ENCODE data around the gene FAM124A. TPM values are rescaled to one million over a fixed set of nuclear protein-coding genes. Genes with fewer than 3 reads are reported as not detected.

FAM124A gene
- total RNA-seq, 1 donor from 2014 or later = 2.4 TPM

DNA sequence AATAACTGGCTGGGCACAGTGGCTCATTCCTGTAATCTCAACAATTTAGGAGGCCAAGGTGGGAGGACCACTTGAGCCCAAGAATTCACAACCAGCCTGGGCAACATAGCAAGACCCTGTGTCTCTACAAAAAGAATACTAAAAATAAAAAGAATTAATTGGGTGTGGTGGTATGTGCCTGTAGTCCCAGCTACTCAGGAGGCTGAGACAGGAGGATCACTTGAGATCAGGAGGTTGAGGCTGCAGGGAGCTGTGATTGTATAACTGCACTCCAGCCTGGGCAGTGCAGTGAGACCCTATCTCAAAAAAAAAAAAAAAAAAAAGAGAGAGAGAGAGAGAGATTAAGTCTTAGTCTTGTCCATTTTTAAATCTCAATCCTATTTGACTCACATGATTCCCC lies 81.7 kb downstream of the FAM124A start:
- TF ChIP-seq, protein P1, sequence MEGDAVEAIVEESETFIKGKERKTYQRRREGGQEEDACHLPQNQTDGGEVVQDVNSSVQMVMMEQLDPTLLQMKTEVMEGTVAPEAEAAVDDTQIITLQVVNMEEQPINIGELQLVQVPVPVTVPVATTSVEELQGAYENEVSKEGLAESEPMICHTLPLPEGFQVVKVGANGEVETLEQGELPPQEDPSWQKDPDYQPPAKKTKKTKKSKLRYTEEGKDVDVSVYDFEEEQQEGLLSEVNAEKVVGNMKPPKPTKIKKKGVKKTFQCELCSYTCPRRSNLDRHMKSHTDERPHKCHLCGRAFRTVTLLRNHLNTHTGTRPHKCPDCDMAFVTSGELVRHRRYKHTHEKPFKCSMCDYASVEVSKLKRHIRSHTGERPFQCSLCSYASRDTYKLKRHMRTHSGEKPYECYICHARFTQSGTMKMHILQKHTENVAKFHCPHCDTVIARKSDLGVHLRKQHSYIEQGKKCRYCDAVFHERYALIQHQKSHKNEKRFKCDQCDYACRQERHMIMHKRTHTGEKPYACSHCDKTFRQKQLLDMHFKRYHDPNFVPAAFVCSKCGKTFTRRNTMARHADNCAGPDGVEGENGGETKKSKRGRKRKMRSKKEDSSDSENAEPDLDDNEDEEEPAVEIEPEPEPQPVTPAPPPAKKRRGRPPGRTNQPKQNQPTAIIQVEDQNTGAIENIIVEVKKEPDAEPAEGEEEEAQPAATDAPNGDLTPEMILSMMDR (IDR thresholded peaks at IDR 0.05) = no peak
- H3K27ac Mint-ChIP-seq (ENCODE audit: unreplicated experiment) = no peak overlapping the region
- H3K36me3 Mint-ChIP-seq (ENCODE audit: low read depth) = no peaks in the 10 kb centered on the region
- no peaks in the 10 kb centered on the region for H3K4me1 Mint-ChIP-seq (ENCODE audit: low read depth)
- no peak overlapping the region for H3K4me3 Mint-ChIP-seq (ENCODE audit: unreplicated experiment)
- no peaks in the 10 kb centered on the region for H3K9me3 Mint-ChIP-seq (ENCODE audit: low read depth)
- no peaks in the 10 kb centered on the region for H3K27me3 Mint-ChIP-seq (ENCODE audit: low read depth)
- DNase-seq (ENCODE audit: low spot score) = no peak

DNA sequence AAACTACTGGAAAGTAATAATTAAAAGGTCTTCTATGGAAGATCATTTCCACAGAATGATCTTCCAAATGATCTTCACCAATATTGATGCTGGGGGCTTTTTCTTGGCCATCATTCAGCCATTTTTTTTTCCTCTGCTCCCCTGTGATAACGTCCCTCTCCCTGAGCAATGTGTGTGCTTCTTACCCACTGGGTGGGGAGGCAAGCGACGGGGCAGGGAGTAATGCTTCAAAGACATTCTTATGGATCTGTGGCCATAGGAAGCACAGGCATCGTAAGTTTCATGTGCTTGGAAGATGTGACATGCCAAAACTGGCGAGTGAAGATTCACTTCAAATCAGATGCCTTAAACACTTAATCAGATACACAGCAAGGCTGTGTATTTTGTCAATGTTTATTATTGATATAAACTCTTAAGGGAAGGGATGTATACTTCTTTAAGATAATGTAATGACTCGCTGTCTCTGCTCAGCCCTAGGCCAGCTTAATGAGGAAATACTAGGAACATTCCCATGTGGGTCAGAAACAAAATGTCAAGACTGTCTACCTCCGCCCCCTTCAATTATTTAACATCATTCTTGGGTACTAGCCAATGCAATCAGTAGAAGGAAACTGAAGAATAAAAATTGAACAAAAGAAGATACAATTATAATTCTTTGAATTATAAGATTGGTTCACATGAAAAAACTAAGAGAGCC lies 83.2 kb downstream of the FAM124A start:
- no peak overlapping the region for H3K27ac Mint-ChIP-seq (ENCODE audit: unreplicated experiment)
- TF ChIP-seq, protein P1 (IDR thresholded peaks at IDR 0.05) = no peak
- DNase-seq (ENCODE audit: low spot score) = no peak
- no peaks in the 10 kb centered on the region for H3K27me3 Mint-ChIP-seq (ENCODE audit: low read depth)
- no peaks in the 10 kb centered on the region for H3K36me3 Mint-ChIP-seq (ENCODE audit: low read depth)
- H3K9me3 Mint-ChIP-seq (ENCODE audit: low read depth) = no peaks in the 10 kb centered on the region
- no peaks in the 10 kb centered on the region for H3K4me1 Mint-ChIP-seq (ENCODE audit: low read depth)
- H3K4me3 Mint-ChIP-seq (ENCODE audit: unreplicated experiment) = no peak overlapping the region

DNA sequence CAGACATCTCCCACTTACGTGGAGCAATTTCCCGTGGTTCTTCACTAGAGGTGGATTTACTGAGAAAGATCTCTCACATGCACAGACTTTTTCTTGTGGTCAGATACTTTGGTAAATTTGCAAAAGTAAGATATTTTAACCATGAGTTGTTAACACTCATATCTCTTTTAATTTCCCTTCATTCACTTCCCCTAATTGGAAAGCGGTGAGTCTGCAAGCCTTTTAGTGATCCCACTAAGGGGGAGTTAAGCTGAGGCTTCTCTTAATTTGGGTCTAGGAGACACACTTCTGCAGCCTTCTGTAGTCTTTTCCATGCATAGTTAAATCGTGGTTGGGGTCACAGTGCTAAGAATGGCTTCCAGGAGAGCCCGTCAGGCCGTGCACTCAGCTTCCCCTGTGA lies 86.6 kb downstream of the FAM124A start:
- no peaks in the 10 kb centered on the region for H3K9me3 Mint-ChIP-seq (ENCODE audit: low read depth)
- H3K27me3 Mint-ChIP-seq (ENCODE audit: low read depth) = peaks cover 3% of the 10 kb centered on the region
- H3K27ac Mint-ChIP-seq (ENCODE audit: unreplicated experiment) = no peak overlapping the region
- DNase-seq (ENCODE audit: low spot score) = no peak
- no peaks in the 10 kb centered on the region for H3K4me1 Mint-ChIP-seq (ENCODE audit: low read depth)
- TF ChIP-seq, protein P1 (IDR thresholded peaks at IDR 0.05) = no peak
- H3K36me3 Mint-ChIP-seq (ENCODE audit: low read depth) = no peaks in the 10 kb centered on the region
- H3K4me3 Mint-ChIP-seq (ENCODE audit: unreplicated experiment) = no peak overlapping the region

DNA sequence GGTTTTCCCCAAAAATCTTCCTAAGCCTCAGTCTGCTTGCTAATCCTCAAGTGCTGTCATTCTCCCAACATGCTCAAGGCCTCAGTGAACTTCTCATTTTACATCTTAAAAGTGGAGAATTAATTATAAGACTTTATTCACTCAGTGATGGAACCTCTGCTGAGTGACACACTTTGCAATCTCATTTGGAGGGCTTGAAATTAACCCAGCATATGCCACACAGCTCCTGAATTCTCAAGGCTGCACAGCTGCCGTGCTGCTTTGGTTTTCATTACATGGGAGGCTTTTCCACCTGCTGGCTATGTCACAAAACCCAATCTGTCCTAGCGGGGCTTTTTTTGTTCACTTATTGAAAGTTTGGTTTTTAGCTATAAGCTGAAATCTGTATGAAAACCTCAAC lies 89.0 kb downstream of the FAM124A start:
- Mint-ChIP-seq H3K4me1 (ENCODE audit: low read depth) (peaks cover 15% of the 10 kb centered on the region), H3K9me3 (ENCODE audit: low read depth) (no peaks in the 10 kb centered on the region), H3K27me3 (ENCODE audit: low read depth) (peaks cover 3% of the 10 kb centered on the region), H3K4me3 (ENCODE audit: unreplicated experiment) (no peak overlapping the region), H3K36me3 (ENCODE audit: low read depth) (no peaks in the 10 kb centered on the region), H3K27ac (ENCODE audit: unreplicated experiment) (no peak overlapping the region)
- TF ChIP-seq, protein P1 (IDR thresholded peaks at IDR 0.05) = no peak
- DNase-seq (ENCODE audit: low spot score) = no peak

DNA sequence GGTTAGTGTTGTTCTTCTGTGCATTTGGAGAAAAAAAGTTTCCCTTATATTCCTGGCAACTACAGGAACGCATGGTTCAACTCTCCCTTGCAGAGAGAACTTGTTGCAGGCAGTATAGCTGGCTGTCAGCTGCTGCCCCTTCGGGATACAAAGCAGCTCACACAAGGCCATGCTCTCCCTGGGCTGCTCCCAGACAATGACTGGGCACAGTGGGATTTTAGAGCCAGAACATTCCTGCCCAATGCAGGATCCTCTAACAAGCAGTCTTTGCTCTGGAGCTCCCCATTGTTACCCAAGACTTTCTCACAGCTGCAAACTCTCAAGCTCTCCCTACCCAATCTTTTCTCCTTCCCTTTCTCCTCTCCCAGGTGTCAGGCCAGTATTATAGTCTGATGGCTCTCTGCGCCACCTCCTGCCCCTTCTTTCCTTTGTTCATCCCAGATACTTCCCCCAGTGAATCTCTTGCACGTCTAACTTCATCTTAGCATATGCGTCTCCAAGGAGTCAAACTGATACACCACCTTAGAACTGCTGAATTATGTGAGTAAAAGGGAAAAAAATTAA lies 89.8 kb downstream of the FAM124A start:
- Mint-ChIP-seq H3K36me3 (ENCODE audit: low read depth) (no peaks in the 10 kb centered on the region), H3K4me3 (ENCODE audit: unreplicated experiment) (no peak overlapping the region), H3K4me1 (ENCODE audit: low read depth) (peaks cover 19% of the 10 kb centered on the region), H3K27ac (ENCODE audit: unreplicated experiment) (no peak overlapping the region), H3K27me3 (ENCODE audit: low read depth) (peaks cover 3% of the 10 kb centered on the region), H3K9me3 (ENCODE audit: low read depth) (no peaks in the 10 kb centered on the region)
- TF ChIP-seq, protein P1 (IDR thresholded peaks at IDR 0.05) = no peak
- no peak for DNase-seq (ENCODE audit: low spot score)

Measured in chondrocyte (in vitro differentiated cells).